IMR-90 (cell line): Measurements from ENCODE around the gene GGACT. TPM values are rescaled to one million over a fixed set of nuclear protein-coding genes. Genes with fewer than 3 reads are reported as not detected.

Experiments used
- ATAC-seq: fragments of 200-7000 bp; cut with Tn5 transposase; 2 replicates; pipeline ENCODE4 v1.9.1; 2020; ENCODE audit warnings: low read depth, mild to moderate bottlenecking, moderate library complexity
- BruUV-seq: library from RNA; stranded (reverse); fragments of 400-500 nt; replicated peaks from 2 replicates; lab custom pipeline; 2021; lab: Mats Ljungman, UMichigan
- CTCF ChIA-PET: fragments of 300-600 bp; formaldehyde crosslinking; extraction: SDS; loops from one replicate; lab custom pipeline; 2021; ENCODE audit warnings: antibody characterized with exemption; lab: Yijun Ruan, JAX
- POLR2A ChIA-PET: fragments of 300-600 bp; sonication (Branson Sonifier 250); formaldehyde crosslinking; loops from one replicate; lab custom pipeline; 2022; ENCODE audit warnings: antibody characterized with exemption; ENCODE audit not compliant: unreplicated experiment; lab: Charles Lee
- DNase-seq: peaks from one replicate; pipeline ENCODE4 v3.0.0; 2013
- H2AFZ ChIP-seq: replicated peaks from 2 replicates; pipeline ENCODE3; 2013; ENCODE audit warnings: low read length, mild to moderate bottlenecking; ENCODE audit not compliant: poor library complexity
- H2AK5ac ChIP-seq: 2 replicates; pipeline ENCODE4 v1.6.1; 2013; ENCODE audit warnings: low read depth, low read length, inconsistent platforms
- H2AK9ac ChIP-seq: replicated peaks from 2 replicates; pipeline ENCODE3; 2013; ENCODE audit warnings: mild to moderate bottlenecking, low read depth, low read length, moderate library complexity; ENCODE audit not compliant: poor library complexity
- H2BK120ac ChIP-seq: 2 replicates; pipeline ENCODE4 v1.6.1; 2013; ENCODE audit warnings: low read depth, low read length, inconsistent platforms
- H2BK15ac ChIP-seq: 3 replicates; pipeline ENCODE4 v1.6.1; 2013; ENCODE audit warnings: low read depth, low read length, inconsistent platforms
- H2BK20ac ChIP-seq: 2 replicates; pipeline ENCODE4 v1.6.1; 2013; ENCODE audit warnings: low read depth, mild to moderate bottlenecking, inconsistent platforms, low read length, moderate library complexity
- H2BK5ac ChIP-seq: 2 replicates; pipeline ENCODE4 v1.6.1; 2013; ENCODE audit warnings: mild to moderate bottlenecking, low read depth, low read length, inconsistent platforms; ENCODE audit not compliant: poor library complexity, severe bottlenecking
- H3K14ac ChIP-seq: replicated peaks from 2 replicates; pipeline ENCODE4 v1.6.1; 2013; ENCODE audit warnings: low read depth, low read length, inconsistent platforms
- H3K18ac ChIP-seq: 2 replicates; pipeline ENCODE4 v1.6.1; 2013; ENCODE audit warnings: low read depth, low read length, control low read depth
- H3K23ac ChIP-seq: 2 replicates; pipeline ENCODE4 v1.6.1; 2013; ENCODE audit warnings: low read depth, low read length, inconsistent platforms
- H3K27ac ChIP-seq: 2 replicates; pipeline ENCODE4 v1.5.1; 2013; ENCODE audit warnings: mild to moderate bottlenecking, control low read depth, low read length; ENCODE audit not compliant: insufficient read depth
- H3K27me3 ChIP-seq: 2 replicates; pipeline ENCODE4 v1.6.1; 2013; ENCODE audit warnings: low read length; ENCODE audit not compliant: control insufficient read depth, insufficient read depth
- H3K36me3 ChIP-seq: 2 replicates; pipeline ENCODE4 v1.6.1; 2013; ENCODE audit warnings: low read length, mixed read lengths; ENCODE audit not compliant: control insufficient read depth, insufficient read depth
- H3K4ac ChIP-seq: 2 replicates; pipeline ENCODE4 v1.6.1; 2013; ENCODE audit warnings: low read depth, low read length, inconsistent platforms
- H3K4me1 ChIP-seq: 2 replicates; pipeline ENCODE4 v1.6.1; 2013; ENCODE audit warnings: low read length, mixed read lengths; ENCODE audit not compliant: control insufficient read depth, insufficient read depth
- H3K4me2 ChIP-seq: 2 replicates; pipeline ENCODE4 v1.6.1; 2013; ENCODE audit warnings: low read depth, mild to moderate bottlenecking, control low read depth, low read length, moderate library complexity
- H3K4me3 ChIP-seq: 2 replicates; pipeline ENCODE4 v1.5.1; 2013; ENCODE audit warnings: low read depth, mild to moderate bottlenecking, control low read depth, low read length, moderate library complexity; ENCODE audit not compliant: insufficient read depth
- H3K56ac ChIP-seq: 2 replicates; pipeline ENCODE4 v1.6.1; 2013; ENCODE audit warnings: low read length, inconsistent platforms; ENCODE audit not compliant: insufficient read depth; ENCODE audit errors: extremely low read depth
- H3K79me1 ChIP-seq, 2 experiments: 2 replicates each; pipeline ENCODE4 v1.6.1; 2013; ENCODE audit warnings: low read length in 2 of 2, inconsistent platforms in 1 of 2, low read depth in 1 of 2
- H3K9ac ChIP-seq: 2 replicates; pipeline ENCODE4 v1.6.1; 2013; ENCODE audit warnings: low read depth, low read length, control low read depth
- H3K9me1 ChIP-seq: 2 replicates; pipeline ENCODE4 v1.6.1; 2013; ENCODE audit warnings: low read length, inconsistent platforms; ENCODE audit not compliant: insufficient read depth
- H3K9me3 ChIP-seq: 2 replicates; pipeline ENCODE4 v1.6.1; 2013; ENCODE audit warnings: low read length; ENCODE audit not compliant: control insufficient read depth, insufficient read depth
- H4K20me1 ChIP-seq: 2 replicates; pipeline ENCODE4 v1.6.1; 2013; ENCODE audit warnings: low read length, inconsistent platforms; ENCODE audit not compliant: insufficient read depth
- H4K5ac ChIP-seq: 2 replicates; pipeline ENCODE4 v1.6.1; 2013; ENCODE audit warnings: mild to moderate bottlenecking, low read depth, low read length, control low read depth
- H4K8ac ChIP-seq, 2 experiments: 2 replicates each; pipeline ENCODE4 v1.6.1; 2013; ENCODE audit warnings: low read depth in 2 of 2, low read length in 2 of 2, control low read depth in 1 of 2, inconsistent platforms in 1 of 2
- H4K91ac ChIP-seq: 2 replicates; pipeline ENCODE4 v1.6.1; 2013; ENCODE audit warnings: low read depth, low read length, inconsistent platforms; ENCODE audit not compliant: insufficient read depth
- BHLHE40 ChIP-seq: fragments of 150-350 bp; IDR thresholded peaks from 2 replicates; pipeline ENCODE4 v1.6.1; 2016; ENCODE audit warnings: mild to moderate bottlenecking, low read depth, low read length
- CEBPB ChIP-seq: IDR thresholded peaks from 2 replicates; pipeline ENCODE4 v1.6.1; 2012; ENCODE audit warnings: low read depth, low read length, improper control_type of control experiment
- CHD1 ChIP-seq: IDR thresholded peaks from 2 replicates; pipeline ENCODE4 v1.6.1; 2012; ENCODE audit warnings: low read depth, low read length, improper control_type of control experiment
- CTCF ChIP-seq: conservative IDR thresholded peaks from 2 replicates; pipeline ENCODE4 v1.5.1; 2012; ENCODE audit warnings: mild to moderate bottlenecking, low read depth, low read length, improper control_type of control experiment
- ELK1 ChIP-seq: fragments of 150-350 bp; IDR thresholded peaks from 2 replicates; pipeline ENCODE4 v1.6.1; 2016; ENCODE audit warnings: low read depth, mild to moderate bottlenecking, low read length, moderate library complexity, borderline replicate concordance
- FOS ChIP-seq: fragments of 150-350 bp; IDR thresholded peaks from 2 replicates; pipeline ENCODE4 v1.6.1; 2016; ENCODE audit warnings: low read depth, low read length
- MAFK ChIP-seq: IDR thresholded peaks from 2 replicates; pipeline ENCODE4 v1.6.1; 2012; ENCODE audit warnings: low read depth, low read length, improper control_type of control experiment
- MAZ ChIP-seq: IDR thresholded peaks from 2 replicates; pipeline ENCODE4 v1.6.1; 2012; ENCODE audit warnings: low read depth, mild to moderate bottlenecking, low read length, improper control_type of control experiment, moderate library complexity, borderline replicate concordance
- MXI1 ChIP-seq: IDR thresholded peaks from 2 replicates; pipeline ENCODE4 v1.6.1; 2012; ENCODE audit warnings: low read depth, mild to moderate bottlenecking, low read length, moderate library complexity, borderline replicate concordance
- NFE2L2 ChIP-seq: fragments of 150-350 bp; IDR thresholded peaks from 2 replicates; pipeline ENCODE4 v1.6.1; 2016; ENCODE audit warnings: low read depth, mild to moderate bottlenecking, low read length
- POLR2A ChIP-seq: IDR thresholded peaks from 2 replicates; pipeline ENCODE4 v1.6.1; 2012; ENCODE audit warnings: mild to moderate bottlenecking, low read depth, low read length
- RAD21 ChIP-seq: IDR thresholded peaks from 2 replicates; pipeline ENCODE4 v1.6.1; 2012; ENCODE audit warnings: low read length, improper control_type of control experiment
- RCOR1 ChIP-seq: IDR thresholded peaks from 2 replicates; pipeline ENCODE4 v1.6.1; 2012; ENCODE audit warnings: mild to moderate bottlenecking, low read length, improper control_type of control experiment; ENCODE audit not compliant: insufficient replicate concordance
- RFX5 ChIP-seq: IDR thresholded peaks from 2 replicates; pipeline ENCODE4 v1.8.0; 2012; ENCODE audit warnings: low read depth, mild to moderate bottlenecking, low read length, moderate library complexity
- SMC3 ChIP-seq: fragments of 150-350 bp; IDR thresholded peaks from 2 replicates; pipeline ENCODE4 v1.6.1; 2016; ENCODE audit warnings: low read depth, mild to moderate bottlenecking, antibody characterized with exemption, low read length, moderate library complexity
- USF2 ChIP-seq: fragments of 150-350 bp; IDR thresholded peaks from 2 replicates; pipeline ENCODE4 v1.6.1; 2017; ENCODE audit warnings: mild to moderate bottlenecking, antibody characterized with exemption, low read length, low read depth
- WGBS, 2 experiments: methylation state at CpG; one replicate each; pipeline versions ENCODE4 v1.1.5 to v1.1.7; 2013; ENCODE audit warnings: missing lambda C conversion rate in 2 of 2; ENCODE audit not compliant: insufficient read length in 1 of 2; ENCODE audit errors: extremely low coverage in 2 of 2; 5-methylcytosine and 5-hydroxymethylcytosine counted together
- dilution Hi-C: fragments of 300-500 bp; cut with HindIII; formaldehyde crosslinking; loops from one replicate; pipeline ENCODE4 v1.14.3; 2018; ENCODE audit warnings: low sequenced_read_pairs; ENCODE audit not compliant: unreplicated experiment
- in situ Hi-C: fragments of 300-500 bp; cut with MboI; formaldehyde crosslinking; loops from 3 replicates; pipeline ENCODE4 v1.14.3; 2019; ENCODE audit warnings: low sequenced_read_pairs, inconsistent platforms, mixed read lengths
- intact Hi-C: fragments of 100-400 bp; cut with micrococcal nuclease; formaldehyde crosslinking; loops from 2 replicates; pipeline ENCODE4 v1.10.0; 2022
- polyA plus RNA-seq, 3 experiments: library from polyadenylated mRNA; depleted of rRNA; stranded (reverse); fragments of >200 nt; gene quantifications; 2 replicates each; pipeline ENCODE4 v1.2.3, GENCODE V29; 2012; ENCODE audit warnings: low replicate concordance in 1 of 3
- total RNA-seq: library from RNA; depleted of rRNA; stranded (reverse); fragments of >200 nt; gene quantifications from 2 replicates; pipeline ENCODE4 v1.2.3, GENCODE V29; 2012

GGACT gene
- total and polyA plus RNA-seq, 2 of the 4 experiments (the other 2 are of a cell fraction) = 2.0 to 2.6 TPM

- BruUV-seq = no TSS peak
- Histone ChIP-seq H3K9ac (no peak overlapping the region), H3K79me1 (no peaks in the 10 kb centered on the region), H2AFZ (no peak overlapping the region), H2BK20ac (no peak overlapping the region), H4K5ac (no peak overlapping the region), H3K4ac (no peak overlapping the region), H2AK5ac (no peak overlapping the region), H3K56ac (no peak overlapping the region), H3K27me3 (no peaks in the 10 kb centered on the region), H2BK5ac (no peak overlapping the region), H3K9me1 (no peaks in the 10 kb centered on the region), H3K4me3 (no peak overlapping the region), H3K23ac (no peak overlapping the region), H2BK120ac (no peak overlapping the region), H2BK15ac (no peak overlapping the region), H2AK9ac (no peak overlapping the region), H3K18ac (no peak overlapping the region), H4K20me1 (no peaks in the 10 kb centered on the region), H4K8ac (no peak overlapping the region), H3K14ac (no peak overlapping the region), H4K91ac (no peak overlapping the region), H3K27ac (no peak overlapping the region), H3K36me3 (peaks cover 2% of the 10 kb centered on the region; the same call in 1 of the 2 replicates), H3K9me3 (no peaks in the 10 kb centered on the region), H3K4me1 (no peaks in the 10 kb centered on the region), H3K4me2 (no peak overlapping the region)
- dilution Hi-C loops (no loop called here), intact Hi-C loops (no loop called here), in situ Hi-C loops (no loop called here)
- TF ChIP-seq POLR2A (no peak), CEBPB (no peak), USF2 (no peak), RAD21 (no peak), RCOR1 (no peak), MAZ (no peak), MXI1 (no peak), CTCF (no peak), CHD1 (no peak), NFE2L2 (no peak), BHLHE40 (no peak), MAFK (no peak), SMC3 (no peak), RFX5 (no peak), FOS (no peak), ELK1 (no peak)
- ATAC-seq (no peak), DNase-seq (no peak)
- CTCF ChIA-PET = interaction anchor here (0.7 kb wide), 1 partner anchor 748 kb away, joined by 3 read pairs; no protein-coding TSS in a partner anchor
- POLR2A ChIA-PET = no interaction called here
- WGBS, 2 experiments = no CpG with 5 or more reads among the region's 8 CpGs
Observed at GRCh38 chr13:100602493-100603111, 14.0 kb upstream of the GGACT start.
